ENCODE results near the gene KCTD5.

KCTD5 gene

GRCh38 chr16:2752850-2753732 is 70.8 kb downstream of the KCTD5 start:
- DNase-seq = peak; percentile 70 to 74

- DNase-seq = no peak
Observed at GRCh38 chr16:2753733-2754020, 71.4 kb downstream of the KCTD5 start.

GRCh38 chr16:2755158-2755557 is 72.8 kb downstream of the KCTD5 start:
- no peak for DNase-seq

- no peak for DNase-seq
Observed at GRCh38 chr16:2756288-2757015, 74.1 kb downstream of the KCTD5 start.

GRCh38 chr16:2757344-2757743 is 75.0 kb downstream of the KCTD5 start:
- DNase-seq = no peak
